GM06990 (cell line): ENCODE measurements around the gene EML1.

Experiments
- DNase-seq: peaks from one replicate; pipeline ENCODE4 v3.0.0-alpha.2; 2011; ENCODE audit not compliant: insufficient read length; ENCODE audit errors: extremely low read depth
- H3K27me3 ChIP-seq: replicated peaks from 2 replicates; pipeline ENCODE4 v1.6.0; 2011; ENCODE audit warnings: low read length; ENCODE audit not compliant: control insufficient read depth, insufficient read depth
- H3K36me3 ChIP-seq: 2 replicates; pipeline ENCODE4 v1.5.1; 2011; ENCODE audit warnings: low read length; ENCODE audit not compliant: control insufficient read depth, insufficient read depth
- H3K4me3 ChIP-seq: replicated peaks from 2 replicates; pipeline ENCODE4 v1.5.1; 2011; ENCODE audit warnings: low read depth, mild to moderate bottlenecking, control low read depth, low read length
- CTCF ChIP-seq: IDR thresholded peaks from 2 replicates; pipeline ENCODE4 v1.5.1; 2011; ENCODE audit warnings: low read length, control low read depth, mild to moderate bottlenecking, inconsistent platforms; ENCODE audit not compliant: insufficient read depth, poor library complexity, severe bottlenecking

Gene EML1

DNA sequence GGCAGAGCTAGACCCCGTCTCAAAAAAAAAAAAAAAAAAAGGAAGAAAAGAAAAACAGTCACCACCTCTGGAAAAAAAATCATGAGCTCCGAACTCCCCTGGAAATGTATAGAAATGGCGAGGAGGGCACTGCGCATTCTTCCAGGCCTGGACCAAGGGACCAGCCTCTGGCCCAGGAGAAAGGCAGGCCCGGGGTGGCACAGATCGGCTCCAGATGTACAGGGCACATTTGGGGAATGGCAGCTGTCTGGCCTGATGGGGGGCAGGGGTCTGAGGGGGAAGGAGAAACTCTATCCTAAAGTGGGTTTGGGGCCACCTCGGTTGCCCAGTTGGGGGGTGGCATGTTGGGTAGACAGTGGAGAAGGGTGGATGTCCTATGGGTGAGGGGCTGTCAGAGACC, 46.0 kb upstream of the EML1 start:
- TF ChIP-seq CTCF, result no peak
- no peaks in the 10 kb centered on the region for H3K36me3 ChIP-seq
- DNase-seq, result no peak
- H3K27me3 ChIP-seq, result peaks cover 1% of the 10 kb centered on the region
- H3K4me3 ChIP-seq, result no peak overlapping the region

- H3K27me3 ChIP-seq, result peaks cover 3% of the 10 kb centered on the region
- no peak for TF ChIP-seq CTCF
- no peak for DNase-seq
Observed at GRCh38 chr14:99747582-99748330, 45.5 kb upstream of the EML1 start.

DNA sequence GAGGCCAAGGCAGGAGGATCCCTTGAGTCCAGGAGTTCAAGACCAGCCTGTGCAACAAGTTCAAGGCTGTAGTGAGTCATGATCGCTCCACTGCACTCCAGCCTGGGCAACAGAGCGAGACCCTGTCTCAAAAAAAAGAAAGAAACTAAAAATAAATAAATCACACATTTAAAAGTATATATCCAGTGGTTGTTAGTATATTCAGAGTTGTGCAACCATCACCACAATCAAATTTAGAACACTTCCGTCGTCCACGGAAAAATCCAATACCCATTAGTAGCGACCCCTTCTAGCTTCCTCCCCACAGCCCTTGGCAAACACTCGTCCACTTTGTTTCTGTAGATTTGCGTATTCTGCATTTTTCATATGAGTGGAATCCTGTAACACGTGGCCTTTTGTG, 44.7 kb upstream of the EML1 start:
- no peak for DNase-seq
- no peaks in the 10 kb centered on the region for H3K36me3 ChIP-seq
- no peak for TF ChIP-seq CTCF
- H3K4me3 ChIP-seq, result no peak overlapping the region
- H3K27me3 ChIP-seq, result peaks cover 3% of the 10 kb centered on the region

More at GRCh38 chr14:99747582-99748330, 45.5 kb upstream of the EML1 start:
- Histone ChIP-seq H3K36me3 (no peaks in the 10 kb centered on the region), H3K4me3 (no peak overlapping the region)

GRCh38 chr14:99749142-99749541, 44.1 kb upstream of the EML1 start:
- TF ChIP-seq CTCF, result no peak
- H3K27me3 ChIP-seq, result peaks cover 3% of the 10 kb centered on the region
- no peak overlapping the region for H3K4me3 ChIP-seq
- no peaks in the 10 kb centered on the region for H3K36me3 ChIP-seq
- no peak for DNase-seq

GRCh38 chr14:99749763-99750715, 43.2 kb upstream of the EML1 start:
- DNase-seq, result no peak
- Histone ChIP-seq H3K36me3 (no peaks in the 10 kb centered on the region), H3K4me3 (no peak overlapping the region), H3K27me3 (peaks cover 3% of the 10 kb centered on the region)
- no peak for TF ChIP-seq CTCF
